Measurements from ENCODE around the gene CDK5R1.

The CDK5R1 gene

GRCh38 chr17:32504166-32504990, 17.6 kb downstream of the CDK5R1 start:
- peak; percentile 43 for TF ChIP-seq POLR2A (IDR thresholded peaks at IDR 0.05; ENCODE audit: low read depth, low read length)
- no peak for DNase-seq (ENCODE audit: insufficient read length, low spot score)
- no peak for FAIRE-seq

- TF ChIP-seq POLR2A (IDR thresholded peaks at IDR 0.05; ENCODE audit: low read depth, low read length), result no peak
- FAIRE-seq (no peak), DNase-seq (ENCODE audit: insufficient read length, low spot score) (no peak)
These were observed 22.1 kb downstream of the CDK5R1 start for GRCh38 chr17:32508926-32509325.

- TF ChIP-seq POLR2A (IDR thresholded peaks at IDR 0.05; ENCODE audit: low read depth, low read length), result no peak
These were observed 23.7 kb downstream of the CDK5R1 start for GRCh38 chr17:32510466-32510865.

GRCh38 chr17:32512328-32512727, 25.5 kb downstream of the CDK5R1 start:
- no peak for DNase-seq (ENCODE audit: insufficient read length, low spot score)
- FAIRE-seq, result no peak
- no peak for TF ChIP-seq POLR2A (IDR thresholded peaks at IDR 0.05; ENCODE audit: low read depth, low read length)

More at GRCh38 chr17:32510466-32510865, 23.7 kb downstream of the CDK5R1 start:
- FAIRE-seq (no peak), DNase-seq (ENCODE audit: insufficient read length, low spot score) (no peak)

- TF ChIP-seq POLR2A (IDR thresholded peaks at IDR 0.05; ENCODE audit: low read depth, low read length), result no peak
- FAIRE-seq (no peak), DNase-seq (ENCODE audit: insufficient read length, low spot score) (no peak)
These were observed 26.8 kb downstream of the CDK5R1 start for GRCh38 chr17:32513579-32513978.

- no peak for FAIRE-seq
- DNase-seq (ENCODE audit: insufficient read length, low spot score), result no peak
- no peak for TF ChIP-seq POLR2A (IDR thresholded peaks at IDR 0.05; ENCODE audit: low read depth, low read length)
These were observed 27.8 kb downstream of the CDK5R1 start for GRCh38 chr17:32514606-32515005.

GRCh38 chr17:32515677-32516383, 29.0 kb downstream of the CDK5R1 start:
- no peak for FAIRE-seq
- DNase-seq (ENCODE audit: insufficient read length, low spot score), result no peak
- no peak for TF ChIP-seq POLR2A (IDR thresholded peaks at IDR 0.05; ENCODE audit: low read depth, low read length)

- FAIRE-seq, result no peak
- DNase-seq (ENCODE audit: insufficient read length, low spot score), result no peak
- no peak for TF ChIP-seq POLR2A (IDR thresholded peaks at IDR 0.05; ENCODE audit: low read depth, low read length)
These were observed 29.7 kb downstream of the CDK5R1 start for GRCh38 chr17:32516450-32516849.

GRCh38 chr17:32516940-32517701, 30.3 kb downstream of the CDK5R1 start:
- no peak for TF ChIP-seq POLR2A (IDR thresholded peaks at IDR 0.05; ENCODE audit: low read depth, low read length)
- DNase-seq (ENCODE audit: insufficient read length, low spot score) (no peak), FAIRE-seq (no peak)

- no peak for DNase-seq (ENCODE audit: insufficient read length, low spot score)
- no peak for FAIRE-seq
- TF ChIP-seq POLR2A (IDR thresholded peaks at IDR 0.05; ENCODE audit: low read depth, low read length), result no peak
These were observed 31.2 kb downstream of the CDK5R1 start for GRCh38 chr17:32517982-32518381.

GRCh38 chr17:32518646-32519227, 31.9 kb downstream of the CDK5R1 start:
- DNase-seq (ENCODE audit: insufficient read length, low spot score) (no peak), FAIRE-seq (no peak)
- no peak for TF ChIP-seq POLR2A (IDR thresholded peaks at IDR 0.05; ENCODE audit: low read depth, low read length)

GRCh38 chr17:32519228-32520103, 32.7 kb downstream of the CDK5R1 start:
- TF ChIP-seq POLR2A (IDR thresholded peaks at IDR 0.05; ENCODE audit: low read depth, low read length), result 0 out of 2 replicates have a peak, but pooled peaks have one; percentile 22
- no peak for FAIRE-seq
- DNase-seq (ENCODE audit: insufficient read length, low spot score), result no peak
